MM.1S (cell line): ENCODE results near the gene DUSP7.

Source experiments
- EZH2 ChIP-seq: fragments of 300-600 bp; sonication (generic); optimal IDR thresholded peaks from 2 replicates; pipeline ENCODE3; 2017; ENCODE audit warnings: low read depth, mild to moderate bottlenecking, antibody characterized with exemption, low read length, mixed read lengths
- TF ChIP-seq, protein P1 (sequence below): fragments of 300-600 bp; sonication (generic); IDR thresholded peaks from 2 replicates; pipeline ENCODE4 v1.5.1; 2016; ENCODE audit warnings: antibody characterized with exemption, low read length, mixed read lengths

DNA sequence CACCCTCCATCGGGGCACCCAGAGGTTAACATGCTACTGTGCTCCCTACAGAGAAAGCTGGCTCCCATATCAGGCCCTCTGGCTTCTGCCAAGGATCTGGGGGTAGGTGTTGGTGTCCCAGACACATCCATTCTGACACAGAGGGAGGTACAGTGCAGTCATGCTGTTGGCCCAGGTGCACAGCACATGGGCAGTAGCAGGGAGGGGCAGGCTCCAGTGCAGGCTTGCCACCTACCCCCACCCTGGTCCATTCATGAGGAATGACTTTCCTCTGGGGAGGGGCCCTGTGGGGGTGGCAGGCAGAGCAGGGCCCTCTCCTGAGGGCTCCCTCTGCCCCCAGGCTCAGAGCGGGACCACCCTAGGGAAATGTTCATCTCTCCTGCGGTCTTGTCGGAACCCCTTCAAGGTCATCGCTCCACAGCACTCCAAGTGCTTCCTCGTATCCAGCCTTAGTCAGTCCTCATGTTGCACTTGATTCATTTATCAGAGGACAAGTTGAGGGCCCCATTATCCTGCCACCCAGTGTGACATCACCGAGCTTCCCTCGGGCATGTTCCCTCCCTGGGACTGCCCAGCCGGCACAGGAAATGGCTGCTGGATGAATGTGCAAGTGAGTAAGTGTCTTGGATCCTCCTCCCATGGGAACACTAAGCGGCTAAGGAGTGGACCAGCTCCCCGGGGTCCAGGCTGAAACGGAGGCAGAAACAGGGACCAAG lies 10.0 kb downstream of the DUSP7 start:
- TF ChIP-seq, protein P1, sequence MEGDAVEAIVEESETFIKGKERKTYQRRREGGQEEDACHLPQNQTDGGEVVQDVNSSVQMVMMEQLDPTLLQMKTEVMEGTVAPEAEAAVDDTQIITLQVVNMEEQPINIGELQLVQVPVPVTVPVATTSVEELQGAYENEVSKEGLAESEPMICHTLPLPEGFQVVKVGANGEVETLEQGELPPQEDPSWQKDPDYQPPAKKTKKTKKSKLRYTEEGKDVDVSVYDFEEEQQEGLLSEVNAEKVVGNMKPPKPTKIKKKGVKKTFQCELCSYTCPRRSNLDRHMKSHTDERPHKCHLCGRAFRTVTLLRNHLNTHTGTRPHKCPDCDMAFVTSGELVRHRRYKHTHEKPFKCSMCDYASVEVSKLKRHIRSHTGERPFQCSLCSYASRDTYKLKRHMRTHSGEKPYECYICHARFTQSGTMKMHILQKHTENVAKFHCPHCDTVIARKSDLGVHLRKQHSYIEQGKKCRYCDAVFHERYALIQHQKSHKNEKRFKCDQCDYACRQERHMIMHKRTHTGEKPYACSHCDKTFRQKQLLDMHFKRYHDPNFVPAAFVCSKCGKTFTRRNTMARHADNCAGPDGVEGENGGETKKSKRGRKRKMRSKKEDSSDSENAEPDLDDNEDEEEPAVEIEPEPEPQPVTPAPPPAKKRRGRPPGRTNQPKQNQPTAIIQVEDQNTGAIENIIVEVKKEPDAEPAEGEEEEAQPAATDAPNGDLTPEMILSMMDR, result no peak
- no peak for TF ChIP-seq EZH2
